Measurements from ENCODE around the gene FOXP4.

DNA sequence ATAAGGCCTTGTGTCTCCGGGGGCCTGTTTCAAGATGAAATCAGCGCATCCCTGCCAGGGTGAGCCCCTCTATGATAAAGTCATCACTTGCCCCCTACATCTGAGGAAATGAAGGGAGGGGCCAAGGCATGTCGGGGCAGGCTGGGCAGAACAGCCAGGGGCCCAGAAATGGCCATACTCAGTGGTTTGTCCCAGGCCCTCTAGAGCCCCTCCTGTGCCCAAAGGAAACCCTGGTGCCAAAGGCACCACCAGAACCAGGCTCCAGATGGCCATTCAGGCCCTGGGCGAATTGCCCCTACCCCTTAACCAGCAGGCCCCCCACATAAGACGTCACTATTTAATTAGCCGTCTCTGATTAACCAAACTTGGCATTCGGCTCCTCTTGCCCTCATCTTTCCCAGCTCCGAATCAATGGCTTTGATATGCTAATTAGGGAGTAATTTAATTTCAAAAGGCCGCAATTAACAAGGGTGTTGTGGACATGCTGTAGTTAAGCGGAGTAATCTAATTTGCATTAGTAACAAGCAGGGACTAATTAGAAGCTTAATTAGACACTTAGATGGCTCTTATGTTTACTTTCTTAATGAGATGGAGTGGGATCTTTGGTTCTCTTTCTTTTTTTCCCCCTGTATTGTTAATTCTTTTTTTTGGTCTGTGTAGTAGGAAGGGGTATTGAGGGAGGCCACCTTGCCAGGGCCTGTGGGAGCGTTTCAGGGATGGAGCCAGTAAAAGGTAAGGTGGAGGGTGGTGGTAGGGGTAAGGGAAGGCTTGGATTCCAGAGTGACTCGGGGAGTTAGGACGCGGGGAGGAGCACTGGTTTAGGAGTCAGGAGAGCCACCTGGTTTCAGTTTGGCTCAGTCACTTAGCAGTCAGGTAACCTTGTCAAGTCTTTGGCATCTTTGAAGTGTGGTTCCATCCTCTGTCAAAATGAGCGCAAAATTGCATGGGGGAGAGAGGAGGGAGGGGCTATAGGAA lies 9.4 kb downstream of the FOXP4 start:
- TF ChIP-seq, protein P1, sequence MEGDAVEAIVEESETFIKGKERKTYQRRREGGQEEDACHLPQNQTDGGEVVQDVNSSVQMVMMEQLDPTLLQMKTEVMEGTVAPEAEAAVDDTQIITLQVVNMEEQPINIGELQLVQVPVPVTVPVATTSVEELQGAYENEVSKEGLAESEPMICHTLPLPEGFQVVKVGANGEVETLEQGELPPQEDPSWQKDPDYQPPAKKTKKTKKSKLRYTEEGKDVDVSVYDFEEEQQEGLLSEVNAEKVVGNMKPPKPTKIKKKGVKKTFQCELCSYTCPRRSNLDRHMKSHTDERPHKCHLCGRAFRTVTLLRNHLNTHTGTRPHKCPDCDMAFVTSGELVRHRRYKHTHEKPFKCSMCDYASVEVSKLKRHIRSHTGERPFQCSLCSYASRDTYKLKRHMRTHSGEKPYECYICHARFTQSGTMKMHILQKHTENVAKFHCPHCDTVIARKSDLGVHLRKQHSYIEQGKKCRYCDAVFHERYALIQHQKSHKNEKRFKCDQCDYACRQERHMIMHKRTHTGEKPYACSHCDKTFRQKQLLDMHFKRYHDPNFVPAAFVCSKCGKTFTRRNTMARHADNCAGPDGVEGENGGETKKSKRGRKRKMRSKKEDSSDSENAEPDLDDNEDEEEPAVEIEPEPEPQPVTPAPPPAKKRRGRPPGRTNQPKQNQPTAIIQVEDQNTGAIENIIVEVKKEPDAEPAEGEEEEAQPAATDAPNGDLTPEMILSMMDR (IDR thresholded peaks at IDR 0.05; ENCODE audit: insufficient read depth, low read depth, low read length): no peak
- TF ChIP-seq EZH2 (IDR thresholded peaks at IDR 0.05; ENCODE audit: insufficient read depth, low read length): no peak

All from astrocyte (in vitro differentiated cells and primary cell).